Activated CD8-positive, alpha-beta T cell treated with anti-CD3 and anti-CD28 coated beads, Interleukin-2, amount 10 ng/mL, durations not matched to agents 7 days and 5 days (primary cell): Measurements from ENCODE around the gene GZMB. TPM values are rescaled to one million over a fixed set of nuclear protein-coding genes. Genes with fewer than 3 reads are reported as not detected.
A peak's percentile ranks its signal among the peaks of the same experiment; 100 is the strongest.
"Not testable (repeated sequence)": the region's sequence is repeated elsewhere in the genome, so short reads cannot be mapped to it uniquely, and the experiment has no call there.

Experiments used
- ATAC-seq: fragments of 150-1000 bp; cut with Tn5 transposase; one replicate; pipeline ENCODE4 v1.10.0; 2021; ENCODE audit warnings: moderate library complexity
- CTCF ChIA-PET: fragments of 350-600 bp; sonication (Branson Sonifier 250); formaldehyde crosslinking; loops from one replicate; lab custom pipeline; 2021; ENCODE audit warnings: antibody characterized with exemption; lab: Charles Lee
- POLR2A ChIA-PET: fragments of 350-600 bp; sonication (Branson Sonifier 250); formaldehyde crosslinking; loops from one replicate; lab custom pipeline; 2021; ENCODE audit warnings: antibody characterized with exemption; lab: Charles Lee
- DNase-seq: peaks from one replicate; pipeline ENCODE4 v3.0.0-alpha.2; 2020
- H3K27ac Mint-ChIP-seq: one replicate; pipeline ENCODE4 v1.8.0; 2021; ENCODE audit warnings: mild to moderate bottlenecking, mixed read lengths
- H3K27me3 Mint-ChIP-seq: one replicate; pipeline ENCODE4 v1.8.0; 2021; ENCODE audit warnings: low read depth, mixed read lengths
- H3K36me3 Mint-ChIP-seq: one replicate; pipeline ENCODE4 v1.8.0; 2021; ENCODE audit warnings: low read depth, mixed read lengths
- H3K4me1 Mint-ChIP-seq: one replicate; pipeline ENCODE4 v1.8.0; 2021; ENCODE audit warnings: low read depth, mixed read lengths
- H3K4me3 Mint-ChIP-seq: one replicate; pipeline ENCODE4 v1.8.0; 2021; ENCODE audit warnings: mild to moderate bottlenecking, mixed read lengths
- H3K9me3 Mint-ChIP-seq: one replicate; pipeline ENCODE4 v1.8.0; 2022; ENCODE audit warnings: mixed read lengths; ENCODE audit not compliant: insufficient read depth
- total RNA-seq, 2 experiments: library from RNA; stranded (reverse); gene quantifications; one replicate each; pipeline ENCODE4 v1.2.3, GENCODE V29; 2021

GZMB gene
- total RNA-seq, 2 experiments from 2014 or later: 354 to 368 TPM

DNA sequence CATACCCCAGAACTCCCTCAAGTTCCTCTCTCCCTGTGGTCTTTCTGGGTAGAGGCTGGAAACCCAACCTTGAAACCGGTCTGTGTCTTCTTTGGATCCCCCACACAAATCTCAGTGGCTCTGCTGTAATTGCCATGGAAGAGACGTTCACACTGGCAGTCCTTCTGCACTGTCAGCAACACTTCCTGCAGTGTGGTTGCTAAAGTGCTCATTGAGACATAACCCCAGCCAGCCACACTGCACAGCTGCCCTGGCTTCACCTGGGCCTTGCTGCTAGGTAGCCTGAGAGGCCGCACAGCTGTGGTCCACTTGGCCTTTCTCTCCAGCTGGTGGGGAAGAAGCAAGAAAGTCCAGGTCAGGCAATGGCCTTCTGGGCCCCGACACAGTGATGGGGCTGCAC is 26.9 kb downstream of the GZMB start:
- CTCF ChIA-PET: interaction anchor here (1.7 to 9.9 kb wide), 11 partner anchors 8 to 164 kb away, joined by 6 to 90 read pairs (median 13); partner anchors contain the start of genes GZMB and SDR39U1
- H3K9me3 Mint-ChIP-seq: no peaks in the 10 kb centered on the region
- H3K27me3 Mint-ChIP-seq: no peaks in the 10 kb centered on the region
- peaks cover 7% of the 10 kb centered on the region for H3K36me3 Mint-ChIP-seq
- H3K4me3 Mint-ChIP-seq: peak overlapping the region; percentile 72
- H3K4me1 Mint-ChIP-seq: peaks cover 65% of the 10 kb centered on the region
- POLR2A ChIA-PET: no interaction called here
- DNase-seq: no peak
- peak overlapping the region; percentile 93 for H3K27ac Mint-ChIP-seq
- peak; percentile 59 for ATAC-seq

DNA sequence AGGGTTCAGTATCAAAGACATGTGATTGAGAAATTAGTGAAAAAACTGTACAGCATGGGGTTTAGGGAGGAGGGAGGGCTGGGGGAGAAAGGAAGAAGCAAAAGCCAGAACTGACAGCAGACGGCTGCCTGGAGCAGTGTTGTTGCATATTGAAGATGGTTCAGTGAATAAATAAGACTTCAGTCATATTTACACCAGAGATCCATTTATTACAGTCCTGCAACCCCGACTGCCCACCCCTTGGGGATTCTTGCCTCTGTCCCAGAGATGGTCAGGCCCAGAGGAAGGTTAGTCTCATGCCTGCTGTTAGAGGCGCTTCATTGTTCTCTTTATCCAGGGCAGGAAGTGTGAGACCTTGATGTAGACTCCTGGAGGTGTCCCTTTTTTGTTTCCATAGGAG is 27.7 kb downstream of the GZMB start:
- no peaks in the 10 kb centered on the region for H3K27me3 Mint-ChIP-seq
- peaks cover 7% of the 10 kb centered on the region for H3K36me3 Mint-ChIP-seq
- peaks cover 60% of the 10 kb centered on the region for H3K4me1 Mint-ChIP-seq
- H3K4me3 Mint-ChIP-seq: peak overlapping the region; percentile 72
- CTCF ChIA-PET: interaction anchor here (0.8 to 9.9 kb wide), 30 partner anchors 9 to 175 kb away, joined by 3 to 90 read pairs (median 7); partner anchors contain the start of genes GZMB and SDR39U1
- H3K27ac Mint-ChIP-seq: peak overlapping the region; percentile 93
- H3K9me3 Mint-ChIP-seq: no peaks in the 10 kb centered on the region
- no peak for ATAC-seq
- no peak for DNase-seq
- POLR2A ChIA-PET: interaction anchor here (1.2 kb wide), 1 partner anchor 67 kb away, joined by 6 read pairs; no protein-coding TSS in a partner anchor

DNA sequence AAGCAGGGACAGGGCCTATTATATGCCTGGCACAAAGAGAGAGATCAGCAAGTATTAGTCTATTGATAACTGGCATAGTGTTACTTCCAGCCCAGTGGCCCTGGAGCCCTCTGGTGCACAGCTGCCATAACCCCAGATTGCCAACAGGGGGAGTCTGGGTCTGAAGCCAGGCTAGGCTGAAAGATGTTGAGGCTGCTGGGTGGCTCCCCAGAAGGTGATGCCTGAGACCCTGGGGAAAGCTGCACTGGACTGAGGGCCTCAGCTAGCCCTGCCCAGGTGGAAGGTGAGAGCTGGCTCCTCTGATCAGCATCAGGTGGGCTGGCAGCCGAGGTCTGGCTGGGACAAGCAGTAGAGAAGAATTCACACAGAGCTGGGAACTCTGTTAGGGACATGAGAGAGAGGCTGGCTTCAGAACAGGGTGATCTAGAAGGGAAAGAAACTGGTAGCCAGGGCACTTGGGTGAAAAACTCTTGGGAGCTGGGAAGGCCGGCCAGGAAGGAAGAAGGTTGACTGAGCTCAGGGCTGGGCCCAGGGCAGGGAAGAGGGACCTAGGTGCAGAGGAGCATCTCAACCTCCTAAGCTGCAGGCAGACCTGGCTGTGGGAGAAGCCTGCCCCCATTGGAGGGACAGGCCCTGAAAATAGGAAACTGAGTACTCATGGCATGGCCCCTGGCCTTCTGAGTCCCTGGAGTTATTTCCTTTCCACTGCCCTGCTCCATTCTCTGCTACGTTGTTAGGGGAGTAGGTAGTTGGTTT is 28.4 kb downstream of the GZMB start:
- CTCF ChIA-PET: interaction anchor here (0.8 to 9.9 kb wide), 31 partner anchors 10 to 174 kb away, joined by 3 to 90 read pairs (median 7); partner anchors contain the start of genes GZMB and SDR39U1
- H3K4me1 Mint-ChIP-seq: peaks cover 58% of the 10 kb centered on the region
- H3K36me3 Mint-ChIP-seq: peaks cover 8% of the 10 kb centered on the region

DNA sequence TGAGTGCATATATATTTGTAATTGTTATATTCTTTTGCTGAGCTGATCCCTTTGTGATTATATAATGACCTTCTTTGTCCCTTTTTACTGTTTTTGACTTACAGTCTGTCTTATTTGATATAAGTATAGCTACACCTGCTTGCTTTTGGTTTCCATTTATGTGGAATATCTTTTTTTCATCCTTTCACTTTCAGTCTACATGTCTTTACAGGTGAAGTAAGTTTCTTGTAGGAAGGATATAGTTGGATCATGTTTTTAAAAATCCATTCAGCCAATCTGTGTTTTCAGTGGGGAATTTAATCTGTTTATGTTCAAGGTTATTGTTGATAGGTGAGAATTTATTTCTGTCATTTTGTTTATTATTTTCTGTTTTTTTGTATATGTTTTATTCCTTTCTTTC is 36.6 kb downstream of the GZMB start:
- H3K4me3 Mint-ChIP-seq: no peak overlapping the region
- H3K36me3 Mint-ChIP-seq: peaks cover 30% of the 10 kb centered on the region
- ChIA-PET CTCF (no interaction called here), POLR2A (no interaction called here)
- no peak for ATAC-seq
- H3K4me1 Mint-ChIP-seq: peaks cover 13% of the 10 kb centered on the region
- H3K27me3 Mint-ChIP-seq: peaks cover 8% of the 10 kb centered on the region
- peaks cover 5% of the 10 kb centered on the region for H3K9me3 Mint-ChIP-seq
- no peak overlapping the region for H3K27ac Mint-ChIP-seq
- no peak for DNase-seq

More for the DNA sequence above, 28.4 kb downstream of the GZMB start:
- Mint-ChIP-seq H3K4me3 (peak overlapping the region; percentile 72), H3K27me3 (peaks cover 2% of the 10 kb centered on the region), H3K27ac (peak overlapping the region; percentile 93), H3K9me3 (no peaks in the 10 kb centered on the region)
- DNase-seq (peak; percentile 87), ATAC-seq (peak; percentile 89)
- POLR2A ChIA-PET: interaction anchor here (0.7 to 1.2 kb wide), 2 partner anchors 8 to 68 kb away, joined by 3 to 6 read pairs; no protein-coding TSS in a partner anchor

DNA sequence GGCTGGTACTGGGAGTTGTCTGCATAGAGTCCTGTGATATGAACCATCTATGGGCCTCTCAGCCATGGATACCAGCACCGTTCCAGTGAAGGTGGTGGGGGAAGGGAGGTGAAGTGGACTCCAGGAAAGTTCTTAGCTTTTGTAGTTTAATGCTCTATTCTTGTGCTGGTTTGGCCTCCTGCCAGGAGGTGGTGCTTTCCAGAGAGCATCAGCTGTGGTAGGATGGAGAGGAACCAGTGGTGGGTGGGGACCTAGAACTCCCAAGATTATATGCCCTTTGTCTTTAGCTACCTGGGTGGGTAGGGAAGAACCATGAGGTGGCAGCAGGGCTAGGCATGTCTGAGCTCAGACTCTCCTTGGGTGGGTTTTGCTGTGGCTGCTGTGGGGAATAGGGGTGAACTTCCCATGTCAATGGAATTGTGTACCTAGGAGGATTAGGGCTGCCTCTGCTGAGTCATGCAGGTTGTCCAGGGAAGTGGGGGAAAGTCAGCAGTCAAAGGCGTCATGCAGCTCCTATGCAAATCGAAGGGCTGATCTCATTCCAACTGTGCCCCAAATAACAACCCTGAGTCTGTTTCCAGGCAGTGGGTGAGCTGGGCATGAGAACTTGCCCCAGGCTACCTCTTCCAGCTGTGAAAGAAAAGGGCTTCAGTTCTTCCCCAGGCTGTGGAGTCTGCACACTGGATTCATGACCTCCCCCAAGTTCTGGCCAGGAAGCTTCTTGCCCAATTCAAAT is 38.7 kb downstream of the GZMB start:
- Mint-ChIP-seq H3K9me3 (peaks cover 5% of the 10 kb centered on the region), H3K27me3 (peaks cover 21% of the 10 kb centered on the region), H3K36me3 (peaks cover 26% of the 10 kb centered on the region), H3K4me3 (no peak overlapping the region), H3K27ac (no peak overlapping the region), H3K4me1 (peaks cover 13% of the 10 kb centered on the region)
- CTCF ChIA-PET: interaction anchor here (1.0 to 1.1 kb wide), 2 partner anchors 10 to 98 kb away, joined by 3 to 7 read pairs; no protein-coding TSS in a partner anchor
- ATAC-seq (no peak), DNase-seq (no peak)
- POLR2A ChIA-PET: no interaction called here

DNA sequence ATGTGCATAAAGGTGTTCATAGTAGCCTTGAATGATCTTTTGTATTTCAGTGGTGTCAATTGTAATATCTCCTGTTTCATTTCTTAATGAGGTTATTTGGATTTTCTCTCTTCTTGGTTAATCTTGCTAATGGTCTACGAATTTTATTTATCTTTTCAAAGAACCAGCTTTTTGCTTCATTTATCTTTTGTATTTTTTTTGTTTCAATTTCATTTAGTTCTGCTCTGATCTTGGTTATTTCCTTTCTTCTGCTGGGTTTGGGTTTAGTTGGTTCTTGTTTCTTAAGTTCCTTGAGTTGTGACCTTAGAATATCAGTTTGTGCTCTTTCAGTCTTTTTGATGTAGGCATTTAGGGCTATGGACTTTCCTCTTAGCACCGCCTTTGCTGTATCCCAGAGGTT is 43.0 kb downstream of the GZMB start:
- H3K27ac Mint-ChIP-seq, H3K4me1 Mint-ChIP-seq, DNase-seq, ATAC-seq, H3K4me3 Mint-ChIP-seq, CTCF ChIA-PET, H3K36me3 Mint-ChIP-seq, H3K9me3 Mint-ChIP-seq, POLR2A ChIA-PET: not testable (repeated sequence)
- peaks cover 38% of the 10 kb centered on the region for H3K27me3 Mint-ChIP-seq

DNA sequence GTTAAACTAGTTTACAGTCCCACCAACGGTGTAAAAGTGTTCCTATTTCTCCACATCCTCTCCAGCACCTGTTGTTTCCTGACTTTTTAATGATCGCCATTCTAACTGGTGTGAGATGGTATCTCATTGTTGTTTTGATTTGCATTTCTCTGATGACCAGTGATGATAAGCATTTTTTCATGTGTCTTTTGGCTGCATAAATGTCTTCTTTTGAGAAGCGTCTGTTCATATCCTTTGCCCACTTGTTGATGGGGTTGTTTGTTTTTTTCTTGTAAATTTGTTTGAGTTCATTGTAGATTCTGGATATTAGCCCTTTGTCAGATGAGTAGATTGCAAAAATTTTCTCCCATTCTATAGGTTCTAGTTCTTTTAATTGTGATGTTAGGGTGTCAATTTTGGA is 49.6 kb downstream of the GZMB start:
- H3K27ac Mint-ChIP-seq, CTCF ChIA-PET, H3K4me1 Mint-ChIP-seq, DNase-seq, H3K36me3 Mint-ChIP-seq, ATAC-seq, H3K9me3 Mint-ChIP-seq, POLR2A ChIA-PET, H3K4me3 Mint-ChIP-seq: not testable (repeated sequence)
- H3K27me3 Mint-ChIP-seq: peaks cover 41% of the 10 kb centered on the region

Other genes with a start within 250 kb of the GZMB start
- gene NYNRIN, start 235.2 kb downstream of the GZMB start, total RNA-seq: under 1 TPM; 0.21 to 0.52 TPM
- 1 to 10 TPM; 1.1 to 1.3 TPM for gene CBLN3, start 204.5 kb downstream of the GZMB start, total RNA-seq
- 10 to 100 TPM; 55.4 to 58.9 TPM for gene KHNYN, start 204.2 kb downstream of the GZMB start, total RNA-seq
- gene SDR39U1, start 191.4 kb downstream of the GZMB start, total RNA-seq: 10 to 100 TPM; 47.6 to 58.6 TPM
- under 1 TPM; 0.52 to 0.82 TPM for gene CMA1, start 125.9 kb downstream of the GZMB start, total RNA-seq
- gene CTSG, start 57.9 kb downstream of the GZMB start, total RNA-seq: under 1 TPM; 0.32 to 0.47 TPM
- 1 to 10 TPM; 9.0 to 9.9 TPM for gene GZMH, start 24.5 kb downstream of the GZMB start, total RNA-seq